Left renal pelvis (tissue), 4 donors: ENCODE measurements around the gene ARHGAP45. TPM values are rescaled to one million over a fixed set of nuclear protein-coding genes. Genes with fewer than 3 reads are reported as not detected.
A peak's percentile ranks its signal among the peaks of the same experiment; 100 is the strongest.

ENCODE experiments used
- DNase-seq, 4 donors: peaks; one replicate each; pipeline ENCODE4 v3.0.0-alpha.2; 2013; ENCODE audit warnings: low read depth in 4 of 4, low spot score in 3 of 4
- polyA plus RNA-seq, 4 donors: library from polyadenylated mRNA; unstranded; fragments of 120-200 nt; gene quantifications; one replicate each; pipeline ENCODE4 v1.2.1, GENCODE V29; 2013; ENCODE audit not compliant: insufficient read length in 4 of 4

The ARHGAP45 gene
- polyA plus RNA-seq, 4 donors = 8.2 to 14.4 (median 8.9) TPM

GRCh38 chr19:1085053-1085658 is 18.2 kb downstream of the ARHGAP45 start:
- no peak for DNase-seq

- no peak for DNase-seq
These were observed 18.9 kb downstream of the ARHGAP45 start for GRCh38 chr19:1085676-1086442.

GRCh38 chr19:1086613-1087012 is 19.6 kb downstream of the ARHGAP45 start:
- no peak for DNase-seq

GRCh38 chr19:1087813-1088415 is 20.9 kb downstream of the ARHGAP45 start:
- no peak for DNase-seq

GRCh38 chr19:1088416-1089010 is 21.5 kb downstream of the ARHGAP45 start:
- no peak for DNase-seq

- DNase-seq = no peak
These were observed 22.3 kb downstream of the ARHGAP45 start for GRCh38 chr19:1089126-1089771.

GRCh38 chr19:1089891-1090290 is 22.9 kb downstream of the ARHGAP45 start:
- no peak for DNase-seq

GRCh38 chr19:1090731-1091543 is 24.0 kb downstream of the ARHGAP45 start:
- DNase-seq = no peak

- no peak for DNase-seq
These were observed 24.7 kb downstream of the ARHGAP45 start for GRCh38 chr19:1091544-1092175.

- DNase-seq = no peak
These were observed 26.4 kb downstream of the ARHGAP45 start for GRCh38 chr19:1093330-1093729.

GRCh38 chr19:1093811-1094553 is 27.0 kb downstream of the ARHGAP45 start:
- no peak for DNase-seq

- no peak for DNase-seq
These were observed 27.6 kb downstream of the ARHGAP45 start for GRCh38 chr19:1094655-1094977.

GRCh38 chr19:1094978-1095701 is 28.2 kb downstream of the ARHGAP45 start, which contains the start of gene POLR2E:
Gene POLR2E (minus strand): TSS chr19:1095375. CDS start chr19:1095315, 60 bp downstream.
- peak; percentile 93 to 95 (median 94) for DNase-seq

- DNase-seq = no peak
These were observed 30.8 kb downstream of the ARHGAP45 start for GRCh38 chr19:1097810-1098176.

- DNase-seq = no peak
These were observed 31.4 kb downstream of the ARHGAP45 start for GRCh38 chr19:1098177-1099051.

GRCh38 chr19:1101337-1101698 is 34.4 kb downstream of the ARHGAP45 start:
- no peak for DNase-seq

GRCh38 chr19:1102407-1103131 is 35.6 kb downstream of the ARHGAP45 start:
- DNase-seq = no peak
